H4 (cell line): ENCODE data around the gene OPN3. TPM values are rescaled to one million over a fixed set of nuclear protein-coding genes. Genes with fewer than 3 reads are reported as not detected.

ENCODE experiments used
- DNase-seq: peaks from one replicate; pipeline ENCODE4 v3.0.0-alpha.2; 2015; ENCODE audit warnings: low spot score
- total RNA-seq: library from RNA; depleted of rRNA; stranded (reverse); fragments of >200 nt; shearing (Covaris generic); gene quantifications from 2 replicates; pipeline ENCODE4 v1.2.3, GENCODE V29; 2014

Gene OPN3
- total RNA-seq, 1 experiment from 2014 or later, result 59.6 TPM

GRCh38 chr1:241617426-241617825 is 22.7 kb downstream of the OPN3 start:
- DNase-seq, result no peak

- no peak for DNase-seq
These were observed 24.9 kb downstream of the OPN3 start for GRCh38 chr1:241615043-241615974.

- no peak for DNase-seq
These were observed 25.6 kb downstream of the OPN3 start for GRCh38 chr1:241614572-241614971.

GRCh38 chr1:241614144-241614543 is 26.0 kb downstream of the OPN3 start:
- DNase-seq, result no peak

- DNase-seq, result peak; percentile 74
These were observed 27.4 kb downstream of the OPN3 start for GRCh38 chr1:241612533-241613477.

- no peak for DNase-seq
These were observed 28.4 kb downstream of the OPN3 start for GRCh38 chr1:241611736-241612135.

- peak; percentile 65 for DNase-seq
These were observed 29.1 kb downstream of the OPN3 start for GRCh38 chr1:241611063-241611462.

- DNase-seq, result peak; percentile 67
These were observed 29.9 kb downstream of the OPN3 start for GRCh38 chr1:241610056-241610815.

GRCh38 chr1:241608379-241609033 is 31.7 kb downstream of the OPN3 start:
- DNase-seq, result no peak

- no peak for DNase-seq
These were observed 32.7 kb downstream of the OPN3 start for GRCh38 chr1:241607497-241607896.

- DNase-seq, result peak; percentile 9
These were observed 33.6 kb downstream of the OPN3 start for GRCh38 chr1:241606544-241606943.

GRCh38 chr1:241605146-241605805 is 34.9 kb downstream of the OPN3 start:
- peak; percentile 43 for DNase-seq

GRCh38 chr1:241603731-241604245 is 36.4 kb downstream of the OPN3 start:
- no peak for DNase-seq

GRCh38 chr1:241600496-241600901 is 39.7 kb downstream of the OPN3 start:
- DNase-seq, result no peak

GRCh38 chr1:241598249-241598648 is 41.9 kb downstream of the OPN3 start:
- no peak for DNase-seq

GRCh38 chr1:241596633-241597032 is 43.5 kb downstream of the OPN3 start:
- DNase-seq, result no peak

GRCh38 chr1:241593186-241593585 is 47.0 kb downstream of the OPN3 start:
- DNase-seq, result no peak

- DNase-seq, result peak; percentile 39
These were observed 47.8 kb downstream of the OPN3 start for GRCh38 chr1:241592273-241592958.

- no peak for DNase-seq
These were observed 48.4 kb downstream of the OPN3 start for GRCh38 chr1:241591736-241592135.

GRCh38 chr1:241591317-241591716 is 48.9 kb downstream of the OPN3 start:
- DNase-seq, result peak; percentile 57
